Esophagus squamous epithelium (tissue), 4 donors: Measurements from ENCODE around the gene CCDC15.

Experiments used
- CTCF ChIP-seq, 6 experiments: fragments of 450-650 bp in 4 of 6; fragments of 200-600 bp in 2 of 6; sonication (generic) in 2 of 6; IDR thresholded peaks; one replicate each; pipeline ENCODE4 v1.5.1; 2016 to 2019; ENCODE audit warnings: antibody characterized with exemption in 6 of 6, mild to moderate bottlenecking in 4 of 6, moderate library complexity in 4 of 6
- POLR2A ChIP-seq, 4 donors: fragments of 450-650 bp; IDR thresholded peaks; one replicate each; pipeline ENCODE4 v1.6.1; 2017; ENCODE audit warnings: antibody characterized with exemption in 4 of 4, mild to moderate bottlenecking in 4 of 4, moderate library complexity in 3 of 4

DNA sequence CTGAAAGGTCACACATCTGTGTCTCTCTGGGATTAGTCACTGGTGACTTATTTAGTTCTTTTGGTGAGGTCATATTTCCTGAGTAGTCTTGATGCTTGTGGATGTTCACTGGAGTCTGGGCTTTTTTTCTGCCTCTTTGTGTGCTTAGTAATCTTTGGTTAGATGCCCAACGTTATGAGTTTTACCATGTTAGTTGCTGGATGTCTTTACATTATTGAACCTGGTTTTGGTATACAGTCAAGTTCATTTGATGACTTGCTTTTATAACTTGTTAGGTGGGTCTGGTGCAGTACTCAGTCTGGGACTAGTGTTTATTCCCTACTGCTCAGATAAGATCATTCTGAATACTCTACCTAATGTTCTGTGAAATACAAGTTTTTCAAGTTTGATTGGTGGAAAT, 82.9 kb downstream of the CCDC15 start:
- no peak for TF ChIP-seq CTCF (IDR thresholded peaks at IDR 0.05)
- TF ChIP-seq POLR2A (IDR thresholded peaks at IDR 0.05): no peak
